CD1c-positive myeloid dendritic cell (primary cell): ENCODE results near the gene PCDHB7.
"Not testable (repeated sequence)": the region's sequence is repeated elsewhere in the genome, so short reads cannot be mapped to it uniquely, and the experiment has no call there.

Experiments used
- DNase-seq: peaks from one replicate; pipeline ENCODE4 v3.0.0-alpha.2; 2016; ENCODE audit errors: extremely low spot score

Gene PCDHB7

GRCh38 chr5:141172381-141173204, at the start of gene PCDHB7:
TSS of gene PCDHB7 (plus strand) at chr5:141172644. CDS start at chr5:141172836, 192 bp downstream.
- DNase-seq = peak; percentile 5

DNA sequence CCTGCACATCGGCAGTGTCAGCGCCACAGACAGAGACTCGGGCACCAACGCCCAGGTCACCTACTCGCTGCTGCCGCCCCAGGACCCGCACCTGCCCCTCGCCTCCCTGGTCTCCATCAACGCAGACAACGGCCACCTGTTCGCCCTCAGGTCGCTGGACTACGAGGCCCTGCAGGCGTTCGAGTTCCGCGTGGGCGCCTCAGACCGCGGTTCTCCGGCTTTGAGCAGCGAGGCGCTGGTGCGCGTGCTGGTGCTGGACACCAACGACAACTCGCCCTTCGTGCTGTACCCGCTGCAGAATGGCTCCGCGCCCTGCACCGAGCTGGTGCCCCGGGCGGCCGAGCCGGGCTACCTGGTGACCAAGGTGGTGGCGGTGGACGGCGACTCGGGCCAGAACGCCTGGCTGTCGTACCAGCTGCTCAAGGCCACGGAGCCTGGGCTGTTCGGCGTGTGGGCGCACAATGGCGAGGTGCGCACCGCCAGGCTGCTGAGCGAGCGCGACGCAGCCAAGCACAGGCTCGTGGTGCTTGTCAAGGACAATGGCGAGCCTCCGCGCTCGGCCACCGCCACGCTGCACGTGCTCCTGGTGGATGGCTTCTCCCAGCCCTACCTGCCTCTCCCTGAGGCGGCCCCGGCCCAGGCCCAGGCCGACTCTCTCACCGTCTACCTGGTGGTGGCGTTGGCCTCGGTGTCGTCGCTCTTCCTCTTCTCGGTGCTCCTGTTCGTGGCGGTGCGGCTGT, 48.9 kb upstream of the PCDHB7 start:
- not testable (repeated sequence) for DNase-seq

GRCh38 chr5:141127305-141127704, 45.1 kb upstream of the PCDHB7 start:
- DNase-seq = no peak

GRCh38 chr5:141135030-141135717, 37.3 kb upstream of the PCDHB7 start, which contains the start of gene PCDHB5:
TSS of gene PCDHB5 (plus strand) at chr5:141135206. CDS start at chr5:141135435, 229 bp downstream.
- no peak for DNase-seq

DNA sequence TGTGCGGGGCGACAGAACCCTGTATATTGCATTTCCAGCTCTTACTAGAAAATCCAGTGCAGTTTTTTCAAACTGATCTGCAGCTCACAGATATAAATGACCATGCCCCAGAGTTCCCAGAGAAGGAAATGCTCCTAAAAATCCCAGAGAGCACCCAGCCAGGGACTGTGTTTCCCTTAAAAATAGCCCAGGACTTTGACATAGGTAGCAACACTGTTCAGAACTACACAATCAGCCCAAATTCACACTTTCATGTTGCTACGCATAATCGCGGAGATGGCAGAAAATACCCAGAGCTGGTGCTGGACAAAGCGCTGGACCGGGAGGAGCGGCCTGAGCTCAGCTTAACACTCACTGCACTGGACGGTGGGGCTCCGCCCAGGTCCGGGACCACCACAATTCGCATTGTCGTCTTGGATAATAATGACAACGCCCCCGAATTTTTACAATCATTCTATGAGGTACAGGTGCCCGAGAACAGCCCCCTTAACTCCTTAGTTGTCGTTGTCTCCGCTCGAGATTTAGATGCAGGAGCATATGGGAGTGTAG, 36.7 kb upstream of the PCDHB7 start:
- DNase-seq = no peak

GRCh38 chr5:141137346-141137745, 35.1 kb upstream of the PCDHB7 start:
- DNase-seq = not testable (repeated sequence)

DNA sequence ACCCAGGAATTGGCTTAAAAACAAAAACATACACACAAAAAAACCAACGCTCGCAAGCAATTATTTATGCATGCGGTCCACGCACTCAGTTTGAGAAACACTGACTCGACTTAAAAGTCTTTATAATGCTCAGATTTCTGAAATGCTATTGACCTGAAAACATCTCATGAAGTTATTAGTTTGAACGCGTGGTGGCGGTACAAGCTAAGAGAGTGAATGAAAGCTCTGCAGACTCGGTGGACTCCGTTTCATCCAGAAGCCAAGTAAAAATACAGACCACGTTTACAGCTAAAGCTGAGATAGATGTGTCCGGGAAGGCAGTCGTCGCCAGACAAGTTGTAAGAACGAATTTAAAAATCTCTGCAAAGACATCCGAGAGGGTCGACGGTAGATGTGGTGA, 22.6 kb upstream of the PCDHB7 start, which contains the start of gene PCDHB6:
TSS of gene PCDHB6 (plus strand) at position 246 of the 400 bp plus-strand sequence. CDS start 201 bp downstream, outside the sequence.
- no peak for DNase-seq

DNA sequence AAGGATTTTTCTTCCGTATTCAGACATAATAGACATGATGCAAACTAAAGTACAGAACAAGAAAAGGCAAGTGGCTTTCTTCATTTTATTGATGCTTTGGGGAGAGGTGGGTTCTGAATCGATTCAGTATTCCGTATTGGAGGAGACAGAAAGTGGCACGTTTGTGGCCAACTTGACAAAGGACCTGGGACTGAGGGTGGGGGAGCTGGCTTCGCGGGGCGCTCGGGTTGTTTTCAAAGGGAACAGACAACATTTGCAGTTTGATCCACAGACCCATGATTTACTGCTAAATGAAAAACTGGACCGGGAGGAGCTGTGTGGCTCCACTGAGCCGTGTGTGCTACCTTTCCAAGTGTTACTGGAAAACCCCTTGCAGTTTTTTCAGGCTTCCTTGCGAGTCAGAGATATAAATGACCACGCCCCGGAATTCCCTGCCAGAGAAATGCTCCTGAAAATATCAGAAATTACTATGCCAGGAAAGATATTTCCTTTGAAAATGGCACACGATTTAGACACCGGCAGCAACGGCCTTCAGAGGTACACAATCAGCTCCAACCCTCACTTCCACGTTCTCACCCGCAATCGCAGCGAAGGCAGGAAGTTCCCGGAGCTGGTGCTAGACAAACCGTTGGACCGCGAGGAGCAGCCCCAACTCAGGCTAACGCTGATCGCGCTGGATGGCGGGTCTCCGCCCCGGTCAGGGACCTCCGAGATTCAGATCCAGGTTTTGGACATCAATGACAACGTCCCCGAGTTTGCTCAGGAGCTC, 22.0 kb upstream of the PCDHB7 start:
- DNase-seq = no peak

DNA sequence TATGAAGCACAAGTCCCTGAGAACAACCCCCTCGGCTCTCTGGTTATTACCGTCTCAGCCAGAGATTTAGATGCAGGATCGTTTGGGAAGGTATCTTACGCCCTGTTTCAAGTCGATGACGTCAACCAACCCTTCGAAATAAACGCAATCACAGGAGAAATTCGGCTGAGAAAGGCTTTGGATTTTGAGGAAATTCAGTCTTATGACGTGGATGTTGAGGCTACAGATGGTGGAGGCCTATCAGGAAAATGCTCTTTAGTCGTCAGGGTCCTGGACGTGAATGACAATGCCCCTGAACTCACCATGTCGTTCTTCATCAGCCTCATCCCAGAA, 21.5 kb upstream of the PCDHB7 start:
- DNase-seq = no peak

- not testable (repeated sequence) for DNase-seq
These were observed 20.8 kb upstream of the PCDHB7 start for GRCh38 chr5:141151632-141152031.

DNA sequence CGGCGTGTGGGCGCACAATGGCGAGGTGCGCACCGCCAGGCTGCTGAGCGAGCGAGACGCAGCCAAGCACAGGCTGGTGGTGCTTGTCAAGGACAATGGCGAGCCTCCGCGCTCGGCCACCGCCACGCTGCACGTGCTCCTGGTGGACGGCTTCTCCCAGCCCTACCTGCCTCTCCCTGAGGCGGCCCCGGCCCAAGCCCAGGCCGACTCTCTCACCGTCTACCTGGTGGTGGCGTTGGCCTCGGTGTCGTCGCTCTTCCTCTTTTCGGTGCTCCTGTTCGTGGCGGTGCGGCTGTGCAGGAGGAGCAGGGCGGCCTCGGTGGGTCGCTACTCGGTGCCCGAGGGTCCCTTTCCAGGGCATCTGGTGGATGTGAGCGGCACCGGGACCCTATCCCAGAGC, 20.3 kb upstream of the PCDHB7 start:
- DNase-seq = not testable (repeated sequence)

DNA sequence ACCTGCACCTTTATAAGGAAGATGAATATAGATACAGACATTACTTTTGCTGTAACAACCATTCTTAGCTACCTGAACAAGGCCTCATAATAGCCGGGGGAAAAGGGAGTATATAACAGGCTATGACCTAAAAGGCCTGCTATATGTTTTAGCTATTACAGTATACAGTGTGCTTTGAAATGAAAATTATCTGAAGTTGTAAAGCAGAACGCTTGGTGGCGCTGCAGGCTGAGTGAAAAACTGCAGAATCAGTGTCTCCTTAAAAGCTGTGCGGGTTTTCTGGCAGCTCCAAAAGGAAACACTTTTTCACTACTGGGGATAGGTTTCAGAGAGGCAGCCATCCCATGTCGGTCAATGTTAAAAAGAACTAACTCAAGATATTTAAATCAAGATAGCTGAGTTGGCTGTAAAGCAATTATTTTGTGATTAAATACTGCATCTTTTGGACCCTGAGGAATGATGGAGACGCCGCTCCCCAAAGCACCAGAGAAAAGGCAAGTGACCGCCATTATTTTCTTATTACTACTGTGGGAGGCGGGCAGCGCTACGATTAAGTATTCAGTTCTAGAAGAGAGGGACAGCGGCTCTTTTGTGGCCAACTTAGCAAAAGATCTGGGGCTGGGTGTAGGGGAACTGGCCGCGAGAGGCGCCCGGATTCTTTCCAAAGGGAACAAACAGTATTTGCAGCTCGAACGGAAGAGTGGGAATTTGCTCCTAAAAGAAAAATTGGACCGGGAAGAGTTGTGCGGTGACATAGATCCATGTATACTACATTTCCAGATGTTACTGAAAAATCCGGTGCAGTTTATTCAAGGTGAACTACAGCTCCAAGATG, 16.7 kb upstream of the PCDHB7 start:
- DNase-seq = no peak

- not testable (repeated sequence) for DNase-seq
These were observed 15.1 kb upstream of the PCDHB7 start for GRCh38 chr5:141157356-141157755.

DNA sequence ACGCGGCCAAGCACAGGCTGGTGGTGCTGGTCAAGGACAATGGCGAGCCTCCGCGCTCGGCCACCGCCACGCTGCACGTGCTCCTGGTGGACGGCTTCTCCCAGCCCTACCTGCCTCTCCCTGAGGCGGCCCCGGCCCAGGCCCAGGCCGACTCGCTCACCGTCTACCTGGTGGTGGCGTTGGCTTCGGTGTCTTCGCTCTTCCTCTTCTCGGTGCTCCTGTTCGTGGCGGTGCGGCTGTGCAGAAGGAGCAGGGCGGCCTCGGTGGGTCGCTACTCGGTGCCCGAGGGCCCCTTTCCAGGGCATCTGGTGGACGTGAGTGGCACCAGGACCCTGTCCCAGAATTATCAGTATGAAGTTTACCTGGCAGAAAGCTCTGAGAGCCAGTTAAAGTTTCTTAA, 14.5 kb upstream of the PCDHB7 start:
- DNase-seq = not testable (repeated sequence)

DNA sequence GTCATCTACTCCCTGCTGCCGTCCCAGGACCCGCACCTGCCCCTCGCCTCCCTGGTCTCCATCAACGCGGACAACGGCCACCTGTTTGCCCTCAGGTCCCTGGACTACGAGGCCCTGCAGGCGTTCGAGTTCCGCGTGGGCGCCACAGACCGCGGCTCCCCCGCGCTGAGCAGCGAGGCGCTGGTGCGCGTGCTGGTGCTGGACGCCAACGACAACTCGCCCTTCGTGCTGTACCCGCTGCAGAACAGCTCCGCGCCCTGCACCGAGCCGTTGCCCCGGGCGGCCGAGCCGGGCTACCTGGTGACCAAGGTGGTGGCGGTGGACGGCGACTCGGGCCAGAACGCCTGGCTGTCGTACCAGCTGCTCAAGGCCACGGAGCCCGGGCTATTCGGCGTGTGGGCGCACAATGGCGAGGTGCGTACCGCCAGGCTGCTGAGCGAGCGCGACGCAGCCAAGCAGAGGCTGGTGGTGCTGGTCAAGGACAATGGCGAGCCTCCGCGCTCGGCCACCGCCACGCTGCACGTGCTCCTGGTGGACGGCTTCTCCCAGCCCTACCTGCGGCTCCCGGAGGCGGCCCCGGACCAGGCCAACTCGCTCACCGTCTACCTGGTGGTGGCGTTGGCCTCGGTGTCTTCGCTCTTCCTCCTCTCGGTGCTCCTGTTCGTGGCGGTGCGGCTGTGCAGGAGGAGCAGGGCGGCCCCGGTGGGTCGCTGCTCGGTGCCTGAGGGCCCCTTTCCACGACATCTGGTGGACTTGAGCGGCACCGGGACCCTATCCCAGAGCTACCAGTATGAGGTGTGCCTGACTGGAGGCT, 2.1 kb downstream of the PCDHB7 start:
- not testable (repeated sequence) for DNase-seq

DNA sequence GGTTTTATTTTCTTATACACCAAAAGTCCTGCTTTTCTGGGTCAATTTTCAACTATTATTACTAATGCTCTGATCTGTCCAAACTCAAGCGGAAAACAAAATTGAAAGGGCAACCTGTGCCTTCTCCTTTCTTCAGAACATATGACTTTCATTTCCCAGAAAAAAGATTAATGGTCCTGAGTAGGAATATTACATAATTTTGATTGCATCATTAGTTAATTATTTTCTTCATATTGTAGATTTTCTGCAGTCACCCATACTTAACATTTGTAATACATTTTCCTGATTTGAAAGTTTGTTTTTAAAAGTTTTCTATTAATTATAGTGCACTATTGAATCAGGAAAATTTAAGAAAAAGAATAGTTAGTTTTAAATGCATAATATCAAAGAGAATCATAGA, 3.5 kb downstream of the PCDHB7 start:
- DNase-seq = no peak

- DNase-seq = not testable (repeated sequence)
These were observed 5.2 kb downstream of the PCDHB7 start, which contains the start of gene PCDHB8 for GRCh38 chr5:141177577-141178191. TSS of gene PCDHB8 (plus strand) at chr5:141177790. CDS start at chr5:141178035, 245 bp downstream.

- DNase-seq = not testable (repeated sequence)
These were observed 6.9 kb downstream of the PCDHB7 start for GRCh38 chr5:141179371-141179770.

GRCh38 chr5:141179876-141180275, 7.4 kb downstream of the PCDHB7 start:
- not testable (repeated sequence) for DNase-seq
